Measurements from ENCODE around the gene ZNF263.

ZNF263 gene

GRCh38 chr16:3243882-3244281, 39.4 kb upstream of the ZNF263 start:
- no peak for TF ChIP-seq CTCF (IDR thresholded peaks at IDR 0.05; ENCODE audit: borderline replicate concordance, control extremely low read depth, extremely low read depth, insufficient read depth, missing control alignments)
- in situ Hi-C loops (cut with MboI; ENCODE audit: low sequenced_read_pairs, unreplicated experiment) = no loop called here
- no peak for DNase-seq (ENCODE audit: low spot score)

GRCh38 chr16:3246002-3246401, 37.3 kb upstream of the ZNF263 start:
- in situ Hi-C loops (cut with MboI; ENCODE audit: low sequenced_read_pairs, unreplicated experiment) = no loop called here
- no peak for DNase-seq (ENCODE audit: low spot score)
- no peak for TF ChIP-seq CTCF (IDR thresholded peaks at IDR 0.05; ENCODE audit: borderline replicate concordance, control extremely low read depth, extremely low read depth, insufficient read depth, missing control alignments)

- in situ Hi-C loops (cut with MboI; ENCODE audit: low sequenced_read_pairs, unreplicated experiment) = no loop called here
- TF ChIP-seq CTCF (IDR thresholded peaks at IDR 0.05; ENCODE audit: borderline replicate concordance, control extremely low read depth, extremely low read depth, insufficient read depth, missing control alignments) = no peak
- DNase-seq (ENCODE audit: low spot score) = no peak
Observed at GRCh38 chr16:3246876-3247275, 36.4 kb upstream of the ZNF263 start.

- in situ Hi-C loops (cut with MboI; ENCODE audit: low sequenced_read_pairs, unreplicated experiment) = no loop called here
- DNase-seq (ENCODE audit: low spot score) = no peak
- TF ChIP-seq CTCF (IDR thresholded peaks at IDR 0.05; ENCODE audit: borderline replicate concordance, control extremely low read depth, extremely low read depth, insufficient read depth, missing control alignments) = no peak
Observed at GRCh38 chr16:3248596-3248995, 34.7 kb upstream of the ZNF263 start.

- in situ Hi-C loops (cut with MboI; ENCODE audit: low sequenced_read_pairs, unreplicated experiment) = no loop called here
- no peak for DNase-seq (ENCODE audit: low spot score)
- TF ChIP-seq CTCF (IDR thresholded peaks at IDR 0.05; ENCODE audit: borderline replicate concordance, control extremely low read depth, extremely low read depth, insufficient read depth, missing control alignments) = no peak
Observed at GRCh38 chr16:3249020-3249419, 34.3 kb upstream of the ZNF263 start.

GRCh38 chr16:3249451-3249850, 33.8 kb upstream of the ZNF263 start:
- in situ Hi-C loops (cut with MboI; ENCODE audit: low sequenced_read_pairs, unreplicated experiment) = no loop called here
- no peak for DNase-seq (ENCODE audit: low spot score)
- no peak for TF ChIP-seq CTCF (IDR thresholded peaks at IDR 0.05; ENCODE audit: borderline replicate concordance, control extremely low read depth, extremely low read depth, insufficient read depth, missing control alignments)

GRCh38 chr16:3252967-3253366, 30.3 kb upstream of the ZNF263 start:
- DNase-seq (ENCODE audit: low spot score) = no peak
- in situ Hi-C loops (cut with MboI; ENCODE audit: low sequenced_read_pairs, unreplicated experiment) = no loop called here
- TF ChIP-seq CTCF (IDR thresholded peaks at IDR 0.05; ENCODE audit: borderline replicate concordance, control extremely low read depth, extremely low read depth, insufficient read depth, missing control alignments) = no peak

Measured in GM13976 (cell line).